Measurements from ENCODE around the gene SNN.

DNA sequence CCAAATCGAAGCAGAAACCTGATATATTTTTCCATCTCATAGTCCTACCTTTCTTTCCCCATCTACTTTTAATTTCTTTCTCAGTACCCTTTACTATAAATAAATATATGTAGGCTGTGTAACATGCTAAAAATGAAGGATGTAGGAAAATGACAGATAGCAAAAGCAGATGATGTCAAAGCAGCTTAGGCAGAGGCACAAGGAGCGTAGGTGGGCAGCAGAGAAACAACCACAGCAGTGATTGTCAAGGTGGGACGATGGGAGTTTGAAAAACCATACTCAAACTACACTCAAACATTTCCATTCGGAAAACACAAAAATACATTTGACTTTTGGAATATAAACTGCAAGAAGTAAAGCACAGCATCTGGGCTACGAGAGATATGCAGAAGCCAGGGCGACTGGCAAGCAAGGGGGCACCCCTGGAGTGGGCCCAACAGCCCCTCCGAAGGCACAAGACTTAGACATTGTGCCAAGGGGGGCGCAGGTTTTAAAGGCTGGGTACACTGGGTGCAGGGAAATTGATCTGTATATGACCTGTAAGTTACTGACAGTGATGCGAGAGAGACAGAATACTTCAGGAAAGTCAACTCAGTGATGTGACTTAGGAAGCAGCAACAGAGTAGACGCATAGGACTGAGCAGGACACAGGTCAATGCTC lies 31.1 kb downstream of the SNN start:
- TF ChIP-seq REST (IDR thresholded peaks at IDR 0.05; ENCODE audit: insufficient read depth in 1 of 2, low read depth in 2 of 2, low read length in 1 of 2) (no peak), TCF7L2 (IDR thresholded peaks at IDR 0.05; ENCODE audit: low read depth, low read length) (no peak), POLR2AphosphoS5 (IDR thresholded peaks at IDR 0.05; ENCODE audit: low read depth, low read length) (no peak)
- TF ChIP-seq, protein P1, sequence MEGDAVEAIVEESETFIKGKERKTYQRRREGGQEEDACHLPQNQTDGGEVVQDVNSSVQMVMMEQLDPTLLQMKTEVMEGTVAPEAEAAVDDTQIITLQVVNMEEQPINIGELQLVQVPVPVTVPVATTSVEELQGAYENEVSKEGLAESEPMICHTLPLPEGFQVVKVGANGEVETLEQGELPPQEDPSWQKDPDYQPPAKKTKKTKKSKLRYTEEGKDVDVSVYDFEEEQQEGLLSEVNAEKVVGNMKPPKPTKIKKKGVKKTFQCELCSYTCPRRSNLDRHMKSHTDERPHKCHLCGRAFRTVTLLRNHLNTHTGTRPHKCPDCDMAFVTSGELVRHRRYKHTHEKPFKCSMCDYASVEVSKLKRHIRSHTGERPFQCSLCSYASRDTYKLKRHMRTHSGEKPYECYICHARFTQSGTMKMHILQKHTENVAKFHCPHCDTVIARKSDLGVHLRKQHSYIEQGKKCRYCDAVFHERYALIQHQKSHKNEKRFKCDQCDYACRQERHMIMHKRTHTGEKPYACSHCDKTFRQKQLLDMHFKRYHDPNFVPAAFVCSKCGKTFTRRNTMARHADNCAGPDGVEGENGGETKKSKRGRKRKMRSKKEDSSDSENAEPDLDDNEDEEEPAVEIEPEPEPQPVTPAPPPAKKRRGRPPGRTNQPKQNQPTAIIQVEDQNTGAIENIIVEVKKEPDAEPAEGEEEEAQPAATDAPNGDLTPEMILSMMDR (IDR thresholded peaks at IDR 0.05): no peak
